AG08395 (cell line): Measurements from ENCODE around the gene RYK.
"Not testable (repeated sequence)": the region's sequence is repeated elsewhere in the genome, so short reads cannot be mapped to it uniquely, and the experiment has no call there.

Source experiments
- DNase-seq: peaks from one replicate; pipeline ENCODE4 v3.0.0; 2012; ENCODE audit warnings: mixed read lengths, low spot score

The RYK gene

DNA sequence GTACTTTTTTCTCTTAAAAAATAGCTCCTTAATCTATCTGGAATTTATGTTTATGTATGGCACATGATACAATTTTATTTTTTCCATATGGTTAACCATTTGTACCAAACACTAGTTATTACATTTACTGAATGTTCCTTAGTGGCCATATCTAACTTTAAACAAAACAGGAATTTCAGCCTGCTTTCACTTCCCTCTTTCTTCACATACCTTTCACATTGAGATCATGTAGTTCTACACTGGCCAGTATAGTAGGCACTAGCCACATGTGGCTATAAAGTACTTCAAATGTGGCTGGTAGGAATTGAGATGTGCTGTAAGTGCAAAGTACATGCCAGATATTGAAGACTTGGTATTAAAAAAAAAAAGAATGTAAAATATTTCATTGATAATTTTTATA, 4.7 kb upstream of the RYK start:
- DNase-seq, result no peak

- no peak for DNase-seq
Measured at GRCh38 chr3:134253475-134254226, 3.0 kb upstream of the RYK start.

GRCh38 chr3:134252766-134253165, 2.1 kb upstream of the RYK start:
- no peak for DNase-seq

- no peak for DNase-seq
Measured at GRCh38 chr3:134251731-134252391, 1.2 kb upstream of the RYK start.

DNA sequence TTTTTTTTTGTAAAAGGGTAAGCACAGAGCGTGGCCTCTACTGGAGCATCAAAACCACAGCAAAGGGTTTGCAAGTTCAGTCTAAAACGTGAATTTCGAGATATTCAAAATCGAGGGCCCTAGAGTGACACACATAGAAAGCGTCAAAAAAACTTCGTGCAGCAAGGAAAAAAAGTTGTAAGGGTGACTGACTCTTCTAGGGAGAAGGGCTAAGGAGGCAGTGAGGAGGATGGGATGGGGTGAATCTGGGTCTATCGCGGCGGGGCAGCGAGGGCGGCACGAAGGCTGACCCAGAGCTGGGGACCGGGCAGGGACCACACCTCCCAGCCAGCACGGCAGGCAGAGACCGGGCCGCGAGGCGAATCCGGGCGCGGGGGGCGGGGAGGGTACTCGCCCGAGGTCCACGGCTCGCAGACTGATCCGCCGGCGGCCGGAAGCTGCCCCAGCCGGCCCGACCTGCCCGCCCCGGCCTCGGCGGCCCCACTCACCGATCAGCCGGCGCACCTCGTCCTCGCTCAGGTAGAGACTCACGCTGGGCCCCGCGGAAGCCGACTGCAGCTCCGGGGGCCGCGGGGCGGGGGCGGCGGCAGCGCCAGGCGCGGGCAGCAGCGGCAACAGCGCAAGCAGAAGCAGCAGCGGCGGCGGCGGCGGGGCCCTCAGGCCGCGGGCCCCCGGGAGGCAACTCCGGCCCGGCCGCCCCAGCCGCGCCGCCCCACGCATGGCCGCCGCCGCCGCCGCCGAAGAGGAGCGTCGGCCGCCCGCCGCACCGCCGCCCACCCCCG, 533 bp downstream of the RYK start:
- DNase-seq, result peak; percentile 64

DNA sequence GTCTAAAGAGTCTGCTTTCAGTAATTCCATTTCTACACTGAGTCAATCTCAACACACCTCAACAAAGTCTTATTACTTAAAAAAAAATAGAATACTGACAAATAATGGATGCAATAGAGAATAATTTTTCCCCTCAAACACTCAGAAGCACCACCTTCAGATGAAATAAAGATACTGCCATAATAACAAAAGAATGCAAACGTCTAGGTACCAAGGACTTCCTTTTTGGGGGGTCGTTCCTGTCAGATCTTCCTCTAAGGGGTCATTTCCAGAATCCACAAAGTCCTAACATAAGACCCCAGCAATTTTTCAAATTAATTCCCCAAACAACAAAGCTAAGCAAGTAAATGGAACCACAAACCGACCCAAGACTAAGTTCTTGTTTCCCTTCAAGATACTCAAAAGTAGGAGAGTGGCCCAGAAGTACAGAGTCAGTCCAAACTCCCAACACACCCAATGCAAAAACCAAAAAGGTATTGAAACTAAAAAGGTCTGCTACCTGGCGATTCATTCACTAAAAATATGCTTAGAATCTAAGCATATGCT, 1.3 kb downstream of the RYK start:
- no peak for DNase-seq

DNA sequence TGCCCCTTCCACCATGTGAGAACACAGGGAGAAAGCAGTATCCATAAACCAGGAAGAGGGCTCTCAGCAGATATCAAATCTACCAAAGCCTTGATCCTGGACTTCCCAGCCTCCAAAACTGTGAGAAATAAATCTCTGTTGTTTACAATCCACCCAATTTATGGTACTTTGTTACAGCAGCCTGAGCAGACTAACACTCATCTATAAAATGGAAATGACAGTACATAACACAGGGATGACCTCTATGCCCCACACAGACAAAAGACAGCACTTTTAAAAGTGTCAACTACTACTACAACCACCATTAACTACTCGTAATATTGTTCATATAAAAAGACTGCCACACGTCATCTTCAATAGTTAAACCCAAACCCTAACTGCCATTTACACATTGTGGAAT, 5.7 kb downstream of the RYK start:
- no peak for DNase-seq

DNA sequence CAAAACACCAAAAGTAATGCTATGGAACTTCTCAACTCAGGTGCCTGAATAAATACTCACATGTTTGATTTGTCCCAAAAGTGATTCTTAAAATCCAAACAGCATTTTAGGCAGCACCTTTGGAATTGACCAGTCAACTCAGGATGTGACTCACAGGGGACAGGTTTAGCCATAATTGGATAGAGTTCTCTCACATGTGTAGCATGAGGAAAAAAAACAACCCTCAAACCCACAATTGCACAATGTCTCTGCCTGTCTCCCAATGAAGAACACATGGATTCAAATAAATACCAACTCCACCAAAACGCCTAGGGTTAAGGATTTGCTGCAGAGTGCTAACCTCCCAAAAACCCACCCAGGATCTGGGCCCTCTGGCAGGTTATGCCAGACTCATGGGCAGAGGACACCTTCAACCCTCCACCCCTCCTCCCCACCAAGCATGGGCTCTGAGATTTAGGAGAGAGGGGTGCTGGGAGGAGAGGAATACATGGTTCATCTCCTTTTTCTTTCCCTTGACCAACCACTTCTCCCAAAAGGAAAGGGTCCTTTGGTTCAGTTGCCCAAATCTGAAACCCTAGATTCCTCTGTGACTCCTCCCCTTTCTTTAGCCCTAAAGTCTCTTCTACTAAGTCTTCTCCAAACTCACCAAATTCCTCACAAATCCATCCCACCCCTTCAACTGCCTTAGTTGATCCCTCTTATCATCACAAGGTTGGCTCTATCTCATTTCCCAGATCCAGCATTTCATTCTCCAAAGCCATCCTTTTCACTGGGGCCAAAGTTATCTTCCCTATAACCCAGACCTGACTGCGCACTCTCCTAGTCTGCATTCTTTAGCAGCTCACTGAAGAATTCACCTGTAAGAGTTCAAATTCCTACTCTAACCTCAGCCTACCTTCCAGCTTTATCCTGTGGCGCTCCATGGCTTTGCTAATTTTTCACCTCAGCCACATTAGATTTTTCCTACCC, 7.7 kb downstream of the RYK start:
- DNase-seq, result peak; percentile 85

DNA sequence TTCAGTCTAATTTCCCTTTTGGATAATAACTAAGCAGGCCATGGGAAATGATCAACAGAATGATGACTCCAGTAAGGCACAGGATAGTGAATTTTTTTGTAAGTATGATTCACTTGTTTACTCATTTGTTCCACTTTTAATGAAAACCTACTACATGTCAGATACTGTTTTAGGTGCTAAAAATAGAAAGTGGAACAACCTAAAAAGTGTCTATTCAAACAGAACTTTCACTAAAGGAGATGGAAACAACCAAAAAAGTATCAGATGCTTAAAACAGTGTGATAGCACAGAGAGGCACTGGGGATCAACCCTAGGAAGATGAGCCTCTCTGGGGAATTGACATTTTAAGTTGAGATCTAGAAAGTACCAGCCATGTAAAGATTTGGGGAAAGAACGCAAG, 11.1 kb downstream of the RYK start:
- peak; percentile 28 for DNase-seq

DNA sequence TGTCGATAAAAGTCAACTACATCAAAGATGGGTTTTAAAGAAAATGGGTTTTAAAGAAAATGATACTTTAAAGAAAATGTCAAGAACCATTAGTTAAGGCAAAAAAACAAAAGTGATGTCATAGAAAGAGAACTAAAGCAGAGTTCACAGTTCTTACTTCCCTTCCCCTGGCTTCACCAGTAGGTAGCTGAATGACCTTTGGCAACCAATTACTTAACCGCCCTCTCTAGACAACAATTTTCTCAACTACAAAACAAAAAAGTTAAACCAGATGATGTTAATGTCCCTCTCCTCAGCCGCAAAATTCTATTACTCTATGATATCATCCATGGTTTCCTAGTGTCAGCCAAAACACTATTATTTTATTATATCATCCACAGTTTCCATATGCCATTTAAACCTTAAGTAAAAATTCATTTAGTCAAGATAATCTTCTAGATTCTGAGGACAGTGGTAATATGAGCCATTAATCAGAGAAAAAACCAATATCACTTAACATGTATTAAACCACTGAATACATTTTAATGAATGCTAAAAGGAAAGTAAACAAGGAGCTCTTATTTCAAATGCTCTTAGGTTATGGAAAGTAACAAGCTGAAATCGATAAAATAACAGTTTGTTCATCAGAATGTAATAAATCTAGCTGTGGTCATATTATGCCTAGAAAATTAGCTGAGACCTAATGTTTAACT, 13.1 kb downstream of the RYK start:
- peak; percentile 25 for DNase-seq

- no peak for DNase-seq
Measured at GRCh38 chr3:134236505-134237170, 14.0 kb downstream of the RYK start.

DNA sequence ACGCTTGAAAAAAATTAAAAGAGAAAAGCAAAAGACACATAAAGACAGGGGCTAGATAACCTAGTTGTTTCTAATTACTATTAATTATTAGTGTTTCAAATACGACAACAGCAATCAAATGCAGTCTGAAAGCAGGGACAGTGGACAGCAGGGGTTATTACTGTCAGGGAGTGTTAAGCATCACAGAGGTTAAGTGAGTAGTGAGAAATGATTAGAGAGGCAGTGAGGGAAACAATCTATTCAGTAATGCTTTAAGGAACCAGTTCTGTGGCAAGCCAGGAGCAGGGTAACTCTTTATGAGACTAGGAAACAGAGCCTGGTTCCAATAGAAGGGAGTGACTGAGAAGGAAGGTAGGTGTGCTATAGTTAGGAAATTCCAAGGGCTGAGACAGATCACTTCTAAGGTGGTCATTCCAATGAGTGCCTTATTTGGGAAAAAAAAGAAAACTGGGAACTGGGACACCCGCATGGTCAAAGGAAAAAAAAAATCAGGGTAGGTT, 15.0 kb downstream of the RYK start:
- DNase-seq, result no peak

- no peak for DNase-seq
Measured at GRCh38 chr3:134232951-134233350, 17.7 kb downstream of the RYK start.

DNA sequence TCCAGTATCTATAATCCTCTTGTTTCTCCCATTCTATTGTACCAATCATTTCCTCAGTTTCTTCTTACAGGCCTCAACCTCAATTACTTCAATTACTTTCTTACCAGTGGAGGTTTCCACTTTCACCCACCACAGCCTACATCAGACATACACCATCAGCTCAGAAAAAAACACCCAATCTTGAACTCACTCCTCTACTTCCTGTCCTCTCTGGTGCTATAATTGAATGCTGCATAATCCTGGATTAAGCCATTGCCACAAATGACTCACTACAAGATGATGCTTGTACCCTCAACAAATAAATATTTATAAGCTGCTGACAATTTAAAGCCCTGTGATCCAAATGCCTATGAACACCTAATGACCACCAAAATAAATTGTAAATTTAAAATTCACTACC, 18.5 kb downstream of the RYK start:
- DNase-seq, result peak; percentile 60

- no peak for DNase-seq
Measured at GRCh38 chr3:134231131-134231530, 19.5 kb downstream of the RYK start.

DNA sequence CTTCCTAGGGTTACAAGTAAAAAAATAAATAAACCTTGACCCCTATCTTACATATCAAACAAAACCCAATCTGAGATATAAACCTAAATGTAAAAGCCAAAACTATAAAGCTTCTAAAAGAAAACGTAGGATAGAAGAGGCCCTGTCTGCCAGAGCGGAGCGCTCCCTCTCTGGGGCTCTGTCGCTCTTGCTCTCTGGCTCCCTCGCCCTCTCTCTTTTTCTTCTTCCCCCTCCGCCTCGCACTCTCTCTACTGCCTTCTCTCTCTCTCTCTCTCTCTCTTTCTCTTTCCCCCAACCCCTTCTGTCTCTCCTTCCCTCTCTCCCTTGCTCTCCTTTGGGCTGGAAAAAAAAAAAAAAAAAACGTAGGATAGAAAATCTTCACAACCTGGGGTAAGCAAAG, 21.6 kb downstream of the RYK start:
- no peak for DNase-seq

- no peak for DNase-seq
Measured at GRCh38 chr3:134228479-134228878, 22.2 kb downstream of the RYK start.

DNA sequence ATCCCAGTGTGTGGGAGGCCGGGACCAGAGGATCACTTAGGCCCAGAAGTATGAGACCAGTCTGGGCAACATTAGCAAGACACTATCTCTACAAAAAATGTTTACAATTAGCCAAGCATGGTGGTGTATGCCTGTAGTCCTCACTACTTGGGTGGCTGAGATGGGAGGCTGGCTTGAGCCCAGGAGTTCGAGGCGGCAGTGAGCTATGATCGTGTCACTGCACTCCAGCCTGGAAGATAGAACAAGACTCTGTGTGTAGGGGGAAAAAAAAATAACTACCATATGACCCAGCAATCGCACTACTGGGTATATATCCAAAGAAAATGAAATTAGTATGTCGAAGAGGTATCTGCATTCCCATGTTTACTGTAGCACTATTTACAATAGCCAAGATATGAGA, 22.6 kb downstream of the RYK start:
- no peak for DNase-seq

GRCh38 chr3:134224796-134225156, 25.9 kb downstream of the RYK start:
- DNase-seq, result not testable (repeated sequence)

- DNase-seq, result no peak
Measured at GRCh38 chr3:134222835-134223234, 27.8 kb downstream of the RYK start.
